SU-DHL-6 (cell line): Measurements from ENCODE around the gene MAN1B1.
A peak's percentile ranks its signal among the peaks of the same experiment; 100 is the strongest.
"Not testable (repeated sequence)": the region's sequence is repeated elsewhere in the genome, so short reads cannot be mapped to it uniquely, and the experiment has no call there.

ENCODE experiments used
- H2AFZ ChIP-seq: fragments of 200-600 bp; sonication (generic); 2 replicates; pipeline ENCODE4 v1.6.1; 2014; ENCODE audit warnings: low read depth, mild to moderate bottlenecking, moderate library complexity, mixed read lengths, antibody characterized with exemption, low read length; ENCODE audit not compliant: severe bottlenecking
- H3F3A ChIP-seq: fragments of 200-600 bp; shearing (Covaris generic); 2 replicates; pipeline ENCODE4 v1.6.0; 2016; ENCODE audit warnings: antibody characterized with exemption, mild to moderate bottlenecking; ENCODE audit not compliant: insufficient read depth
- H3K27ac ChIP-seq: fragments of 200-600 bp; sonication (generic); 2 replicates; pipeline ENCODE4 v1.5.1; 2016; ENCODE audit warnings: low read depth, mild to moderate bottlenecking, low read length, moderate library complexity, mixed read lengths
- H3K27me3 ChIP-seq: fragments of 200-600 bp; sonication (generic), shearing (Covaris generic); 2 replicates; pipeline ENCODE4 v1.6.0; 2014; ENCODE audit warnings: mild to moderate bottlenecking, low read length
- H3K36me3 ChIP-seq: fragments of 200-600 bp; sonication (generic); 2 replicates; pipeline ENCODE4 v1.6.1; 2014; ENCODE audit warnings: mild to moderate bottlenecking, low read length, mixed read lengths
- H3K4me2 ChIP-seq: fragments of 300-600, 200-600 bp; shearing (Covaris generic), sonication (generic); 2 replicates; pipeline ENCODE4 v1.6.0; 2014; ENCODE audit warnings: low read length, low read depth, mild to moderate bottlenecking; ENCODE audit not compliant: poor library complexity, severe bottlenecking
- H3K4me3 ChIP-seq: fragments of 200-600 bp; sonication (generic); 2 replicates; pipeline ENCODE4 v1.5.1; 2014; ENCODE audit warnings: antibody characterized with exemption, low read length, mild to moderate bottlenecking, mixed read lengths; ENCODE audit not compliant: insufficient read depth, poor library complexity, severe bottlenecking
- H3K79me2 ChIP-seq: fragments of 200-600 bp; sonication (generic); 2 replicates; pipeline ENCODE4 v1.6.1; 2014; ENCODE audit warnings: mild to moderate bottlenecking, low read length, moderate library complexity; ENCODE audit not compliant: insufficient read depth
- H3K9ac ChIP-seq: fragments of 200-600 bp; sonication (generic); 2 replicates; pipeline ENCODE4 v1.7.0; 2014; ENCODE audit warnings: mild to moderate bottlenecking, low read length
- H3K9me2 ChIP-seq: fragments of 200-600 bp; sonication (generic); replicated peaks from 2 replicates; pipeline ENCODE4 v1.6.1; 2014; ENCODE audit warnings: low read length; ENCODE audit not compliant: insufficient read depth
- H3K9me3 ChIP-seq: fragments of 200-600 bp; sonication (generic); 2 replicates; pipeline ENCODE4 v1.6.1; 2014; ENCODE audit warnings: low read length, mixed read lengths; ENCODE audit not compliant: insufficient read depth
- H4K20me1 ChIP-seq: fragments of 200-600 bp; sonication (generic); 2 replicates; pipeline ENCODE4 v1.6.1; 2014; ENCODE audit warnings: low read depth, mild to moderate bottlenecking, antibody characterized with exemption, low read length, moderate library complexity, mixed read lengths
- CTCF ChIP-seq: fragments of 200-600 bp; sonication (generic); IDR thresholded peaks from one replicate; pipeline ENCODE4 v1.5.1; 2017; ENCODE audit warnings: antibody characterized with exemption, mild to moderate bottlenecking, low read length, moderate library complexity; ENCODE audit not compliant: insufficient read depth, poor library complexity, severe bottlenecking
- EZH2phosphoT487 ChIP-seq: fragments of 200-600 bp; sonication (generic), shearing (Covaris generic); conservative IDR thresholded peaks from 2 replicates; pipeline ENCODE4 v1.6.1; 2018; ENCODE audit warnings: mild to moderate bottlenecking, antibody characterized with exemption, low read length, moderate library complexity, mixed read lengths

MAN1B1 gene

DNA sequence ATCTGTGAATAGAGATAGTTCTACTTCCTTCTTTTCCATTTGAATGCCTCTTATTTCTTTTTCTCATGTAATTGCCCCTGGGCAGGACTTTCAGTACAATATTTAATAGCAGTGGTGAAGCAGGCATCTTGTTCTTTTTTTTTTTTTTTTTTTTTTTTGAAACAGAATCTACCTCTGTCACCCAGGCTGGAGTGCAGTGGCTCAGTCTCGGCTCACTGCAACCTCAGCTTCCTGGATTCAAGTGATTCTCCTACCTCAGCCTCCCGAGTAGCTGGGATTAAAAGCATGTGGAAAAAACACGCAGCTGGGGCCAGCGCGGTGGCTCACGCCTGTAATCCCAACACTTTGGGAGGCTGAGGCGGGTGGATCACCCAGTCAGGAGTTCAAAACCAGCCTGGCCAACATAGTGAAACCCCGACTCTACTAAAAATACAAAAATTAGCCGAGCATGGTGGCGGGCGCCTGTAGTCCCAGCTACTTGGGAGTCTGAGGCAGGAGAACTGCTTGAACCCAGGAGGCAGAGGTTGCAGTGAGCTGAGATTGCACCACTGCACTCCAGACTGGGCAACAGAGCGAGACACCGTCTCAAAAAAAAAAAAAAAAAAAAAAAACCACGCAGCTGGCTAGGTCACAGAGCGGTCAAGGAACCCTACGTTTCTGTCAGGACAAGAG lies 36.1 kb downstream of the MAN1B1 start:
- Histone ChIP-seq H3F3A (peaks cover 40% of the 10 kb centered on the region), H3K4me3 (peak overlapping the region; percentile 7), H3K9ac (peak overlapping the region; percentile 20), H3K79me2 (peaks cover 14% of the 10 kb centered on the region), H3K27ac (peak overlapping the region; percentile 90), H3K4me2 (peak overlapping the region; percentile 53)
- H3K9me2 ChIP-seq, H3K36me3 ChIP-seq, H2AFZ ChIP-seq, H3K27me3 ChIP-seq, H3K9me3 ChIP-seq, H4K20me1 ChIP-seq: not testable (repeated sequence)

- peak overlapping the region; percentile 90 for H3K27ac ChIP-seq
- peak overlapping the region; percentile 7 for H3K4me3 ChIP-seq
- peaks cover 15% of the 10 kb centered on the region for H3K79me2 ChIP-seq
- H3K9me2 ChIP-seq = no peaks in the 10 kb centered on the region
- no peak for TF ChIP-seq EZH2phosphoT487
- no peak for TF ChIP-seq CTCF
- H4K20me1 ChIP-seq = no peaks in the 10 kb centered on the region
- peak overlapping the region; percentile 20 for H3K9ac ChIP-seq
- peak overlapping the region; percentile 53 for H3K4me2 ChIP-seq
- no peaks in the 10 kb centered on the region for H3K27me3 ChIP-seq
- no peak overlapping the region for H2AFZ ChIP-seq
- H3K36me3 ChIP-seq = no peaks in the 10 kb centered on the region
- H3F3A ChIP-seq = peaks cover 45% of the 10 kb centered on the region
- H3K9me3 ChIP-seq = no peaks in the 10 kb centered on the region
These were observed 36.7 kb downstream of the MAN1B1 start for GRCh38 chr9:137123468-137123837.

DNA sequence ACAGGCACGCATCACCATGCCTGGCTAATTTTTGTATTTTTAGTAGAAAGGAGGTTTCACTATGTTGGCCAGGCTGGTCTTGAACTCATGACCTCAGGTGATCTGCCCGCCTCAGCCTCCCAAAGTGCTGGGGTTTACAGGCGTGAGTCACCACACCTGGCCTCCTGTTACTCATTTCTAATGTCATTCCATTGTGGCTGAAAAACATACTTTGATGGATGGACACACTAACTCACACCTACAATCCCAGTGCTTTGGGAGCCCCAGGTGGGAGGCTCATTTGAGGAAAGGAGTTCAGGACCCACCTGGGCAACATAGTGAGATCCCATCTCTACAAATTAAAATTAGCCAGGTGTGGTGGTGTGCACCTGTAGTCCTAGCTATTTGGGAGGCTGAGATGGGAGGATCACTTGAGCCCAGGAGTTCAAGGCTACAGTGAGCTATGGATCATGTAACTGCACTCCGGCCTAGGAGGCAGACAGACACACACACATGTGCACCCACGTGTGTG lies 37.2 kb downstream of the MAN1B1 start:
- H3K4me2 ChIP-seq = peak overlapping the region; percentile 53
- not testable (repeated sequence) for H3K4me3 ChIP-seq, H4K20me1 ChIP-seq, H3K27me3 ChIP-seq, H2AFZ ChIP-seq, H3K36me3 ChIP-seq, H3K9me2 ChIP-seq, H3K9me3 ChIP-seq
- peak overlapping the region; percentile 90; the same call in 1 of the 2 replicates for H3K27ac ChIP-seq
- 0 out of 2 replicates have a peak overlapping the region, but pooled peaks have one; percentile 20 for H3K9ac ChIP-seq
- peaks cover 51% of the 10 kb centered on the region for H3F3A ChIP-seq
- H3K79me2 ChIP-seq = peaks cover 15% of the 10 kb centered on the region

DNA sequence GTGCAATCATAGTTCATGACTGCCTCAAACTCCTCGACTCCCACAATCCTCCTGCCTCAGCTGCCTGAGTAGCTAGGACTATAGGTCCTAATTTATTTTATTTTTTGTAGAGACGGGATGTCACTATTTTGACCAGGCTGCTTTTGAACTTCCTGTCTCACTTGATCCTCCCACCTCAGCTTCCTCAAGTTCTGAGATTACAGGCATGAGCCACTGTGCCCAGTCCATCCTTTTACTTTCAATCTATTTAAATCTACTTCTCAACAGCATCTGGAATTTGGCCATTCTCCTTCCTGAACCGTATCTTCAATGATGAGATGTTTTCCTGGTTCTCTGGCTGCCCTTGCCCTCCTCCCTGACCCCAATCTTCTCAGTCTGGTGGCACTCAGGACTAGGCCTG lies 40.0 kb downstream of the MAN1B1 start:
- H2AFZ ChIP-seq = no peak overlapping the region
- peak overlapping the region; percentile 61 for H3K4me3 ChIP-seq
- H3K79me2 ChIP-seq = peaks cover 15% of the 10 kb centered on the region
- no peak for TF ChIP-seq CTCF
- peak overlapping the region; percentile 81 for H3K9ac ChIP-seq
- no peaks in the 10 kb centered on the region for H4K20me1 ChIP-seq
- peaks cover 45% of the 10 kb centered on the region for H3F3A ChIP-seq
- H3K4me2 ChIP-seq = peak overlapping the region; percentile 87
- no peaks in the 10 kb centered on the region for H3K36me3 ChIP-seq
- H3K9me2 ChIP-seq = no peaks in the 10 kb centered on the region
- no peaks in the 10 kb centered on the region for H3K9me3 ChIP-seq
- H3K27me3 ChIP-seq = no peaks in the 10 kb centered on the region
- peak overlapping the region; percentile 90 for H3K27ac ChIP-seq
